SK-N-SH treated with all-trans-retinoic acid at 6 μM for 48 hours (cell line): Measurements from ENCODE around the gene ZNF792.

Experiments
- TCF4 ChIP-seq: fragments of 250-450 bp; sonication (Bioruptor Pico); IDR thresholded peaks from 2 replicates; pipeline ENCODE4 v1.8.0; 2021; ENCODE audit warnings: mild to moderate bottlenecking, moderate library complexity, borderline replicate concordance
- TOX ChIP-seq: fragments of 250-450 bp; sonication (Bioruptor Pico); IDR thresholded peaks from 2 replicates; pipeline ENCODE4 v1.8.0; 2021; ENCODE audit warnings: mild to moderate bottlenecking, moderate library complexity, borderline replicate concordance
- TF ChIP-seq, protein P1 (sequence below): fragments of 250-450 bp; sonication (Bioruptor Pico); IDR thresholded peaks from 2 replicates; pipeline ENCODE4 v1.8.0; 2020; ENCODE audit warnings: mild to moderate bottlenecking, moderate library complexity, borderline replicate concordance

DNA sequence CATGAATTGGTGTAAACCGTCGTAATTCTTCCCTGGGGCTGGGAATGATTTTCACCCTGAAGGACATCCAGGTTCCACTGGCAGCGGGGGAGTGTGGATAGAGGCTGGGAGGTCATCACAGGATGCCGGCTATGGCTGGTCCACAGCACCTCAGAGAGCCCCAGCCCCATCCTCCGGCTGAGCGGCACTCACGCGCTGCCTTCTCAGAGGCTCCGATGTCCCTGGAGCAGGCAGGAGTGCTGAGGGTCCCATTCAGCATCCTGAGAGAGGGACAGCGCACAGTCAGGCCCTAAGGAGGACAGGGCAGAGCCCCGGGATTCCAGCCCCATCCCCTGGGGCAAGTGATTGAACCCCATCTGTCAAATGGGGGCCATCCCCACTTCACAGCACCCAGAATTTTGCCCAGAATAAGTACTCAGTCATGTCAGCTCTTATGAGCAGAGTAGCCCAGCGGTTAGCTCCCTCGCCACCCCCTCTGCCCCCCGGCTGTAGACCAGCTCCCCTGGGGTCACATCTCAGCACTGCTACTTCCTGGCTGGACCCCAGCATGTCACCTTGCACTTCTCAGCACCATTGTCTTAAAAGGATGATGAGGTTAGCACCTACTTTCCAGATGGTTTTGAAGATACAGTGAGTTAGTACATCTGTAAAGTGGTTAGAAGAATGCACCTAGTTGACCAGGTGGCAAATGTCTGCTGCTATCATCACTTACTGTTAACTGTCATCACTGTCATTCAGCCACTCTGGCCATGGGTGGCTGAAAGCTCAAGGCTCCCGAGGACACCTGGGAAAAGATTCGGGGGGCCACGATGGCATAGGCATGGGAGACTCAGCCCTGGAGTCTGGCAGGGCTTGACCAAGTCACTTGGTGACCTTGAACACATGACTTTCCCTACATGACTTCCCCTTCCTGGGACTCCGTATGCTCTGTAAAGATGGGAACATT, 48.0 kb upstream of the ZNF792 start:
- TF ChIP-seq, protein P1, sequence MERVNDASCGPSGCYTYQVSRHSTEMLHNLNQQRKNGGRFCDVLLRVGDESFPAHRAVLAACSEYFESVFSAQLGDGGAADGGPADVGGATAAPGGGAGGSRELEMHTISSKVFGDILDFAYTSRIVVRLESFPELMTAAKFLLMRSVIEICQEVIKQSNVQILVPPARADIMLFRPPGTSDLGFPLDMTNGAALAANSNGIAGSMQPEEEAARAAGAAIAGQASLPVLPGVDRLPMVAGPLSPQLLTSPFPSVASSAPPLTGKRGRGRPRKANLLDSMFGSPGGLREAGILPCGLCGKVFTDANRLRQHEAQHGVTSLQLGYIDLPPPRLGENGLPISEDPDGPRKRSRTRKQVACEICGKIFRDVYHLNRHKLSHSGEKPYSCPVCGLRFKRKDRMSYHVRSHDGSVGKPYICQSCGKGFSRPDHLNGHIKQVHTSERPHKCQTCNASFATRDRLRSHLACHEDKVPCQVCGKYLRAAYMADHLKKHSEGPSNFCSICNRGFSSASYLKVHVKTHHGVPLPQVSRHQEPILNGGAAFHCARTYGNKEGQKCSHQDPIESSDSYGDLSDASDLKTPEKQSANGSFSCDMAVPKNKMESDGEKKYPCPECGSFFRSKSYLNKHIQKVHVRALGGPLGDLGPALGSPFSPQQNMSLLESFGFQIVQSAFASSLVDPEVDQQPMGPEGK, result no peak
- TF ChIP-seq TCF4 (CRISPR knock-in tag) (no peak), TOX (CRISPR knock-in tag) (no peak)
